GM12878 (cell line): ENCODE measurements around the gene PPL.

ENCODE experiments used
- CREM ChIP-seq: IDR thresholded peaks from 2 replicates; pipeline ENCODE4 v1.6.1; 2014; ENCODE audit warnings: antibody characterized with exemption, low read depth
- CTCF ChIP-seq, 3 experiments: IDR thresholded peaks in 2 of 3; conservative IDR thresholded peaks in 1 of 3; 2 replicates each; pipeline ENCODE4 v1.5.1; 2011; ENCODE audit warnings: low read depth in 3 of 3, low read length in 3 of 3, mild to moderate bottlenecking in 3 of 3, control low read depth in 2 of 3, moderate library complexity in 2 of 3, inconsistent platforms in 1 of 3, mixed read lengths in 1 of 3; ENCODE audit not compliant: control insufficient read depth in 2 of 3, insufficient read depth in 1 of 3; ENCODE audit errors: extremely low read depth in 1 of 3
- FOXK2 ChIP-seq: fragments of 450-650 bp; IDR thresholded peaks from 2 replicates; pipeline ENCODE4 v1.6.1; 2017; ENCODE audit warnings: mild to moderate bottlenecking, moderate library complexity
- HDAC6 ChIP-seq: fragments of 200-600 bp; sonication (generic); IDR thresholded peaks from one replicate; pipeline ENCODE4 v1.8.0; 2017; ENCODE audit warnings: antibody characterized with exemption; ENCODE audit not compliant: unreplicated experiment

- TF ChIP-seq FOXK2: no peak
- no peak for TF ChIP-seq CTCF (IDR thresholded peaks at IDR 0.05 in 2 of 3, conservative IDR thresholded peaks at IDR 0.05 in 1 of 3; ENCODE audit: control insufficient read depth in 2 of 3, extremely low read depth in 1 of 3, insufficient read depth in 1 of 3, low read depth in 3 of 3, low read length in 3 of 3)
- no peak for TF ChIP-seq CREM
- TF ChIP-seq HDAC6: no peak
These were observed 18.1 kb downstream of the PPL start for GRCh38 chr16:4918781-4919251.
